Kidney (tissue), 14 donors: ENCODE data around the gene LMNTD2. TPM values are rescaled to one million over a fixed set of nuclear protein-coding genes. Genes with fewer than 3 reads are reported as not detected.
A peak's percentile ranks its signal among the peaks of the same experiment; 100 is the strongest.

Experiments
- DNase-seq, 5 donors: peaks; one replicate each; pipeline ENCODE4 v3.0.0-alpha.2; 2013 to 2020
- FAIRE-seq: peaks from 2 replicates; lab custom pipeline; 2012; peaks lifted over from hg19 to GRCh38; lab: Jason Lieb, UNC
- H3K27ac ChIP-seq, 2 donors: one replicate each; pipeline ENCODE4 v1.7.0; 2013; ENCODE audit warnings: low read depth in 2 of 2, low read length in 2 of 2, inconsistent platforms in 1 of 2
- H3K27me3 ChIP-seq: one replicate; pipeline ENCODE4 v1.7.1; 2013; ENCODE audit warnings: low read length, inconsistent platforms; ENCODE audit not compliant: control insufficient read depth, insufficient read depth
- H3K36me3 ChIP-seq, 3 donors: one replicate each; pipeline versions ENCODE4 v1.7.0 to v1.7.1; 2013; ENCODE audit warnings: low read length in 3 of 3, control low read depth in 1 of 3, inconsistent platforms in 1 of 3; ENCODE audit not compliant: insufficient read depth in 3 of 3, control insufficient read depth in 2 of 3
- H3K4me1 ChIP-seq, 3 donors: one replicate each; pipeline versions ENCODE4 v1.7.0 to v1.7.1; 2013; ENCODE audit warnings: low read length in 3 of 3, inconsistent platforms in 1 of 3, low read depth in 1 of 3; ENCODE audit not compliant: control insufficient read depth in 2 of 3, insufficient read depth in 2 of 3
- H3K4me3 ChIP-seq, 3 donors: one replicate each; pipeline versions ENCODE4 v1.7.0 to v1.8.1; 2013; ENCODE audit warnings: low read length in 3 of 3, control low read depth in 1 of 3, inconsistent platforms in 1 of 3
- H3K9ac ChIP-seq, 3 donors: one replicate each; pipeline versions ENCODE4 v1.7.0 to v1.7.1; 2013; ENCODE audit warnings: low read length in 3 of 3, control low read depth in 1 of 3, inconsistent platforms in 1 of 3
- H3K9me3 ChIP-seq, 3 donors: one replicate each; pipeline versions ENCODE4 v1.7.0 to v1.7.1; 2013; ENCODE audit warnings: low read length in 3 of 3, control low read depth in 1 of 3, inconsistent platforms in 1 of 3; ENCODE audit not compliant: control insufficient read depth in 2 of 3, insufficient read depth in 1 of 3
- intact Hi-C: fragments of 100-400 bp; cut with DNase I; formaldehyde crosslinking; loops from one replicate; pipeline ENCODE4 v1.11.1; 2022
- polyA plus RNA-seq: library from polyadenylated mRNA; stranded (reverse); fragments of 350-450 nt; fragmentation: Illumina TruSeq; extraction: RNeasy Lipid Tissue Mini Kit (QIAGEN cat#74804); gene quantifications from one replicate; pipeline ENCODE4 v1.2.3, GENCODE V29; 2014; ENCODE audit warnings: low read depth, low replicate concordance; ENCODE audit not compliant: insufficient read depth
- total RNA-seq: library from RNA; stranded (reverse); fragmentation: NEBNext Ultra II Directional; extraction: Animal tissue kit (Norgen Biotek cat#: 25700); gene quantifications from one replicate; pipeline ENCODE4 v1.2.1, GENCODE V29; 2021
- TF ChIP-seq, protein P1 (sequence below): IDR thresholded peaks from 3 replicates; pipeline ENCODE4 v1.5.1; 2012; ENCODE audit warnings: mild to moderate bottlenecking, moderate library complexity, borderline replicate concordance; ENCODE audit not compliant: insufficient read depth; ENCODE audit errors: extremely low read depth
- donor health status: control.
- donor health status: control.
- donor health status: control.
- donor health status: control.
- donor health status: control.
- donor health status: DM: yes; HTN: yes; CAD: no.
- donor health status: Normal renal cell carcinoma (clear cell type).

The LMNTD2 gene
- total and polyA plus RNA-seq, 2 donors from 2014 or later = 6.2 to 8.0 TPM

- TF ChIP-seq, protein P1, sequence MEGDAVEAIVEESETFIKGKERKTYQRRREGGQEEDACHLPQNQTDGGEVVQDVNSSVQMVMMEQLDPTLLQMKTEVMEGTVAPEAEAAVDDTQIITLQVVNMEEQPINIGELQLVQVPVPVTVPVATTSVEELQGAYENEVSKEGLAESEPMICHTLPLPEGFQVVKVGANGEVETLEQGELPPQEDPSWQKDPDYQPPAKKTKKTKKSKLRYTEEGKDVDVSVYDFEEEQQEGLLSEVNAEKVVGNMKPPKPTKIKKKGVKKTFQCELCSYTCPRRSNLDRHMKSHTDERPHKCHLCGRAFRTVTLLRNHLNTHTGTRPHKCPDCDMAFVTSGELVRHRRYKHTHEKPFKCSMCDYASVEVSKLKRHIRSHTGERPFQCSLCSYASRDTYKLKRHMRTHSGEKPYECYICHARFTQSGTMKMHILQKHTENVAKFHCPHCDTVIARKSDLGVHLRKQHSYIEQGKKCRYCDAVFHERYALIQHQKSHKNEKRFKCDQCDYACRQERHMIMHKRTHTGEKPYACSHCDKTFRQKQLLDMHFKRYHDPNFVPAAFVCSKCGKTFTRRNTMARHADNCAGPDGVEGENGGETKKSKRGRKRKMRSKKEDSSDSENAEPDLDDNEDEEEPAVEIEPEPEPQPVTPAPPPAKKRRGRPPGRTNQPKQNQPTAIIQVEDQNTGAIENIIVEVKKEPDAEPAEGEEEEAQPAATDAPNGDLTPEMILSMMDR = no peak
- FAIRE-seq (no peak), DNase-seq (no peak)
- H3K9ac ChIP-seq = no peak overlapping the region
- peaks cover 0 to 16% (median 10%) of the 10 kb centered on the region in 3 donors for H3K36me3 ChIP-seq
- H3K27ac ChIP-seq = no peak overlapping the region
- H3K9me3 ChIP-seq = no peaks in the 10 kb centered on the region
- no peaks in the 10 kb centered on the region for H3K27me3 ChIP-seq
- intact Hi-C loops = no loop called here
- no peak overlapping the region for H3K4me3 ChIP-seq
- peaks cover 0 to 29% (median 11%) of the 10 kb centered on the region in 3 donors for H3K4me1 ChIP-seq
Measured at GRCh38 chr11:581342-581741, 20.8 kb upstream of the LMNTD2 start.

GRCh38 chr11:579830-580601 lies 19.5 kb upstream of the LMNTD2 start:
- FAIRE-seq (no peak), DNase-seq (no peak)
- Histone ChIP-seq H3K4me1 (peaks cover 0 to 34% (median 11%) of the 10 kb centered on the region in 3 donors), H3K36me3 (peaks cover 0 to 13% (median 10%) of the 10 kb centered on the region in 3 donors), H3K27me3 (no peaks in the 10 kb centered on the region), H3K9me3 (no peaks in the 10 kb centered on the region), H3K9ac (no peak overlapping the region), H3K27ac (no peak overlapping the region), H3K4me3 (no peak overlapping the region)
- intact Hi-C loops = no loop called here
- TF ChIP-seq, protein P1 = no peak

GRCh38 chr11:578276-579035 lies 17.9 kb upstream of the LMNTD2 start:
- intact Hi-C loops = no loop called here
- H3K36me3 ChIP-seq = peaks cover 0 to 5% (median 3%) of the 10 kb centered on the region in 3 donors
- peak overlapping the region in 1 of 3 donors; percentile 85 for H3K9ac ChIP-seq
- DNase-seq (peak in 1 of 5 donors; percentile 34), FAIRE-seq (no peak)
- no peaks in the 10 kb centered on the region for H3K9me3 ChIP-seq
- no peaks in the 10 kb centered on the region for H3K27me3 ChIP-seq
- H3K27ac ChIP-seq = peak overlapping the region in 1 of 2 donors; percentile 22
- H3K4me1 ChIP-seq = peaks cover 0 to 40% (median 12%) of the 10 kb centered on the region in 3 donors
- peak overlapping the region in 1 of 3 donors; percentile 87 for H3K4me3 ChIP-seq
- TF ChIP-seq, protein P1 = no peak
